Testis (tissue), 3 donors: Measurements from ENCODE around the gene WTIP. TPM values are rescaled to one million over a fixed set of nuclear protein-coding genes. Genes with fewer than 3 reads are reported as not detected.
"Not testable (repeated sequence)": the region's sequence is repeated elsewhere in the genome, so short reads cannot be mapped to it uniquely, and the experiment has no call there.

Experiments used
- DNase-seq: peaks from one replicate; pipeline ENCODE4 v3.0.0-alpha.2; 2019
- H3K27ac ChIP-seq, 2 donors: fragments of 200-600 bp; sonication (generic); one replicate each; pipeline ENCODE4 v1.5.1; 2019
- H3K27me3 ChIP-seq: fragments of 200-600 bp; sonication (generic); one replicate; pipeline ENCODE4 v1.5.1; 2019
- H3K36me3 ChIP-seq: fragments of 200-600 bp; sonication (generic); one replicate; pipeline ENCODE4 v1.5.1; 2017; ENCODE audit warnings: low read depth; ENCODE audit errors: missing control alignments
- H3K4me1 ChIP-seq: fragments of 200-600 bp; sonication (generic); one replicate; pipeline ENCODE4 v1.5.1; 2019
- H3K4me3 ChIP-seq, 2 donors: fragments of 200-600 bp; sonication (generic); one replicate each; pipeline ENCODE4 v1.5.1; 2017 to 2019
- H3K9me3 ChIP-seq: fragments of 200-600 bp; sonication (generic); one replicate; pipeline ENCODE4 v1.5.1; 2017
- POLR2A ChIP-seq: fragments of 450-650 bp; IDR thresholded peaks from one replicate; pipeline ENCODE4 v1.6.1; 2017; ENCODE audit warnings: antibody characterized with exemption, mild to moderate bottlenecking, moderate library complexity
- WGBS, 2 donors: methylation state at CpG; one replicate each; pipeline ENCODE4 v1.1.5; 2018; 5-methylcytosine and 5-hydroxymethylcytosine counted together
- intact Hi-C: fragments of 100-400 bp; cut with DNase I; formaldehyde crosslinking; loops from one replicate; pipeline ENCODE4 v1.15.1; 2023; ENCODE audit warnings: low total_unique reads
- polyA plus RNA-seq: library from polyadenylated mRNA; stranded (reverse); fragments of 350-450 nt; fragmentation: Illumina TruSeq; extraction: RNeasy Lipid Tissue Mini Kit (QIAGEN cat#74804); gene quantifications from one replicate; pipeline ENCODE4 v1.2.3, GENCODE V29; 2014; ENCODE audit warnings: low read depth, low replicate concordance; ENCODE audit not compliant: insufficient read depth
- total RNA-seq, 2 donors: library from RNA; depleted of rRNA; stranded (reverse); fragments of >200 nt; gene quantifications; one replicate each; pipeline ENCODE4 v1.2.3, GENCODE V29; 2016
- TF ChIP-seq, protein P1 (sequence below), 3 experiments: fragments of 450-650 bp in 2 of 3; fragments of 200-600 bp in 1 of 3; sonication (generic) in 1 of 3; IDR thresholded peaks; one replicate each; pipeline ENCODE4 v1.5.1; 2016 to 2019; ENCODE audit warnings: antibody characterized with exemption in 3 of 3, mild to moderate bottlenecking in 2 of 3, moderate library complexity in 1 of 3

WTIP gene
- total and polyA plus RNA-seq, 3 donors from 2014 or later: 22.8 to 41.3 (median 25.6) TPM

DNA sequence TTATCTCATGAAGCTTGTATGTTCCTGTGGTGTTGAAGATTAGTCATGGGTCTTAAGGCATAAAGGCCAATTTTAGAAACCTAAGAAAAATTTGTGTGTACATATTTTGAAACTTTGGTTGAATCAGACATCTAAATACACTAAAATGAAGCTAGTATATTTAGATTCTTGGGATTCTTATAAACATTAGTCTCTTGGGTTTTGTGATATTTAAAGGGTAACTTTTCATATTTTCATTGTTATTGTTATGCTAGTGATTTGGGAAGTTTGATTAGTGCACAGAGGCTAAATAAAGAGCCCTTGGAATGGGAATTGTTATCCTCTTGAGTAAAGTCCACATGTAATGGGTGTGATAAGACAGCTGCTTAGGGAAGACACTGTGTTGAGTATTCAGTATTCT lies 28.8 kb upstream of the WTIP start:
- H3K36me3 ChIP-seq: no peaks in the 10 kb centered on the region
- no peaks in the 10 kb centered on the region for H3K9me3 ChIP-seq
- H3K27ac ChIP-seq: no peak overlapping the region
- intact Hi-C loops: no loop called here
- no peak for DNase-seq
- no peak overlapping the region for H3K4me3 ChIP-seq
- no peaks in the 10 kb centered on the region for H3K27me3 ChIP-seq
- TF ChIP-seq, protein P1, sequence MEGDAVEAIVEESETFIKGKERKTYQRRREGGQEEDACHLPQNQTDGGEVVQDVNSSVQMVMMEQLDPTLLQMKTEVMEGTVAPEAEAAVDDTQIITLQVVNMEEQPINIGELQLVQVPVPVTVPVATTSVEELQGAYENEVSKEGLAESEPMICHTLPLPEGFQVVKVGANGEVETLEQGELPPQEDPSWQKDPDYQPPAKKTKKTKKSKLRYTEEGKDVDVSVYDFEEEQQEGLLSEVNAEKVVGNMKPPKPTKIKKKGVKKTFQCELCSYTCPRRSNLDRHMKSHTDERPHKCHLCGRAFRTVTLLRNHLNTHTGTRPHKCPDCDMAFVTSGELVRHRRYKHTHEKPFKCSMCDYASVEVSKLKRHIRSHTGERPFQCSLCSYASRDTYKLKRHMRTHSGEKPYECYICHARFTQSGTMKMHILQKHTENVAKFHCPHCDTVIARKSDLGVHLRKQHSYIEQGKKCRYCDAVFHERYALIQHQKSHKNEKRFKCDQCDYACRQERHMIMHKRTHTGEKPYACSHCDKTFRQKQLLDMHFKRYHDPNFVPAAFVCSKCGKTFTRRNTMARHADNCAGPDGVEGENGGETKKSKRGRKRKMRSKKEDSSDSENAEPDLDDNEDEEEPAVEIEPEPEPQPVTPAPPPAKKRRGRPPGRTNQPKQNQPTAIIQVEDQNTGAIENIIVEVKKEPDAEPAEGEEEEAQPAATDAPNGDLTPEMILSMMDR (IDR thresholded peaks at IDR 0.05): no peak
- TF ChIP-seq POLR2A: no peak
- H3K4me1 ChIP-seq: no peaks in the 10 kb centered on the region

DNA sequence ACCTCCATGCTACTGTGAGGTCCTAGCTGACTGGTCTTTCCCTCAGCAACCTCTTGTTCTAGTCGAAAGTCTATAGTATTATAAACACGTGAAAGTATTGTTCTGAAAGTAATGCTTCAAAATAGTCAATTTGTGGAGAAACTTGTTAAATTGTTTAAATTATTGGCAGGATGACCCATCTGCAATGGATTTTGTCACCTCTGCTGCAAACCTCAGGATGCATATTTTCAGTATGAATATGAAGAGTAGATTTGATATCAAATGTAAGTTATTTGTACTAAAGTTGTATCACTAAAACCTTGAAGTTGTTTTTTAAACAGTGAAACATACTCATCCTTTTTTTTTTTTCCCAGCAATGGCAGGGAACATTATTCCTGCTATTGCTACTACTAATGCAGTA lies 27.5 kb upstream of the WTIP start:
- Histone ChIP-seq H3K4me3 (no peak overlapping the region), H3K27ac (no peak overlapping the region), H3K4me1 (no peaks in the 10 kb centered on the region), H3K36me3 (no peaks in the 10 kb centered on the region), H3K27me3 (no peaks in the 10 kb centered on the region), H3K9me3 (no peaks in the 10 kb centered on the region)
- TF ChIP-seq, protein P1 (IDR thresholded peaks at IDR 0.05): no peak
- TF ChIP-seq POLR2A: no peak
- 85 to 94% methylated on average over 2 of the region's 2 CpGs for WGBS, 2 donors
- no peak for DNase-seq
- intact Hi-C loops: no loop called here

DNA sequence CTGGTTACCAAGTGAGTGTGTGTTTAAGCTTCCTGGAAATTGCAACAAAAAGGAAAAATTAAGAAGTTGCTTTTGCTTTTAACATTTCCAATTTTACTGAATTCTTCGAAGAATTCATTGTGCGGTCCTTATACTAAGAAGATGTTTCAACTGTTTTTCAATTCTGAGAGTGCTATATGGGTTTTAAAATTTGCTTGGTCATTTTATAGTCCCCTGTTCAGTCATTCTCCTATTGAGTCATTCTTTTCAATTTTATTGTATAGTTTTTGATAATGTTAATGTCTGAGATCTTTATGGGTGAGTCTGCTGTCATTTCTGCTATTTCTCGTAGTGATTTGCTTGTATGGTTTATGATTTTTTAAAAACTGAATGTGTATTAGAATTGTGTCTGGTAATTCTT lies 26.9 kb upstream of the WTIP start:
- 94 to 95% methylated on average over 3 of the region's 3 CpGs for WGBS, 2 donors
- H3K36me3 ChIP-seq: no peaks in the 10 kb centered on the region
- no peak overlapping the region for H3K4me3 ChIP-seq
- H3K4me1 ChIP-seq: no peaks in the 10 kb centered on the region
- H3K9me3 ChIP-seq: no peaks in the 10 kb centered on the region
- no peak overlapping the region for H3K27ac ChIP-seq
- no peak for DNase-seq
- H3K27me3 ChIP-seq: no peaks in the 10 kb centered on the region
- intact Hi-C loops: no loop called here
- TF ChIP-seq POLR2A: no peak
- TF ChIP-seq, protein P1 (IDR thresholded peaks at IDR 0.05): no peak

DNA sequence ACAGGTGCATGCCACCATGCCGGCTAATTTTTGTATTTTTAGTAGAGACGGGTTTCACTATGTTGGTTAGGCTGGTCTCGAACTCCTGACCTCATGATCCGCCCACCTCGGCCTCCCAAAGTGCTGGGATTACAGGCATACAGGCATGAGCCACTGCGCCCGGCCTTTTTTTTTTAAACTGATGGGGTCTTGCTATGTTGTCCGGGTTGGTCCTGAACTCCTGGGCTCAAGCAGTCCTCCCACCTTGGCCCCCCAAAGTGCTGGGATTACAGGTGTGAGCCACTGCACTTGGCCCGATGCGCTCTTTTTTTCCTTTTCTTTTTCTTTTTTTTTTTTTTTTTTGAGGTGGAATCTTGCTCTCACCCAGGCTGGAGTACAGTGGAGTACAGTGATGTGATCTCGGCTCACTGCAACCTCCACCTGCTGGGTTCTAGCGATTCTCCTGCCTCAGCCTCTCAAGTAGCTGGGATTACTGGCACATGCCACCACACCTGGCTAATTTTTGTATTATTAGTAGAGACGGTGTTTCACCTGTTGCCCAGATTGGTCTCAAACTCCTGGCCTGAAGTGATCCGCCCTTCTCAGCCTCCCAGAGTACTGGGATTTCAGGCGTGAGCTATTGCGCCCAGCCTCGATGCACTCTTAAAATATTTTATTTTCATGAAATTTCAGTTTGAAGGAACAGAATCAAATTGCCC lies 25.6 kb upstream of the WTIP start:
- H3K27ac ChIP-seq, DNase-seq, H3K36me3 ChIP-seq, H3K4me3 ChIP-seq, H3K9me3 ChIP-seq, H3K4me1 ChIP-seq, H3K27me3 ChIP-seq, intact Hi-C loops: not testable (repeated sequence)
- WGBS, 2 donors: 91 to 94% methylated on average over 15 to 17 of the region's 17 CpGs

DNA sequence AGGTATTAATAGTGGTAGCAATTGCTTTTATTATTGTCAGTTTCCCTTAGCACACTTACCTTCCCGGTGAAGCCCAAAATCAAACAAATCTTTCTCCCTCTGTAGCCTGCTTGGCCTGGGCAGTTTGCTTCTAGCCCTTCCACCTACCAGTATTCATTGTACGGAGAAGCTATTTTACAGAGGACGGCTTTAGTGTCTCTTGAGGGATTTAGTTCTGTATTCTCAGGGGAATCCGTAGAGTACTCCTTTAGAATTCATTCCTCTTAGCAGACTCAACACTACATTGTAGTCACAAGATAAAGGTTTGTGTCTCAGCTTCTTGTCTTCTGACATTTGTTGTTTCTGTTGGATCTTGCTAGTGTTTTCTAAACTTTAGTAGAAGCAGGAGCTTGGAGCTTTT lies 24.1 kb upstream of the WTIP start:
- Histone ChIP-seq H3K36me3 (peaks cover 4% of the 10 kb centered on the region), H3K9me3 (no peaks in the 10 kb centered on the region), H3K4me3 (no peak overlapping the region), H3K27me3 (no peaks in the 10 kb centered on the region), H3K4me1 (no peaks in the 10 kb centered on the region), H3K27ac (no peak overlapping the region)
- no peak for DNase-seq
- no peak for TF ChIP-seq POLR2A
- TF ChIP-seq, protein P1 (IDR thresholded peaks at IDR 0.05): no peak
- WGBS, 2 donors: 66 to 84% methylated on average over 4 of the region's 4 CpGs
- intact Hi-C loops: no loop called here
